KOPT-K1 (cell line): ENCODE measurements around the gene CDH11.

Experiments used
- H3K27ac ChIP-seq: fragments of 200-600 bp; sonication (generic); 2 replicates; pipeline ENCODE4 v1.5.1; 2016; ENCODE audit warnings: antibody characterized with exemption, mild to moderate bottlenecking, low read depth, low read length; ENCODE audit not compliant: poor library complexity, severe bottlenecking
- H3K36me3 ChIP-seq: fragments of 200-600 bp; sonication (generic); 2 replicates; pipeline ENCODE4 v1.5.1; 2017; ENCODE audit warnings: antibody characterized with exemption, mild to moderate bottlenecking, low read length, moderate library complexity; ENCODE audit not compliant: insufficient read depth
- H3K9me3 ChIP-seq: fragments of 200-600 bp; sonication (generic); 2 replicates; pipeline ENCODE4 v1.5.1; 2017; ENCODE audit warnings: antibody characterized with exemption, low read length, mild to moderate bottlenecking; ENCODE audit not compliant: insufficient read depth, poor library complexity, severe bottlenecking

The CDH11 gene

DNA sequence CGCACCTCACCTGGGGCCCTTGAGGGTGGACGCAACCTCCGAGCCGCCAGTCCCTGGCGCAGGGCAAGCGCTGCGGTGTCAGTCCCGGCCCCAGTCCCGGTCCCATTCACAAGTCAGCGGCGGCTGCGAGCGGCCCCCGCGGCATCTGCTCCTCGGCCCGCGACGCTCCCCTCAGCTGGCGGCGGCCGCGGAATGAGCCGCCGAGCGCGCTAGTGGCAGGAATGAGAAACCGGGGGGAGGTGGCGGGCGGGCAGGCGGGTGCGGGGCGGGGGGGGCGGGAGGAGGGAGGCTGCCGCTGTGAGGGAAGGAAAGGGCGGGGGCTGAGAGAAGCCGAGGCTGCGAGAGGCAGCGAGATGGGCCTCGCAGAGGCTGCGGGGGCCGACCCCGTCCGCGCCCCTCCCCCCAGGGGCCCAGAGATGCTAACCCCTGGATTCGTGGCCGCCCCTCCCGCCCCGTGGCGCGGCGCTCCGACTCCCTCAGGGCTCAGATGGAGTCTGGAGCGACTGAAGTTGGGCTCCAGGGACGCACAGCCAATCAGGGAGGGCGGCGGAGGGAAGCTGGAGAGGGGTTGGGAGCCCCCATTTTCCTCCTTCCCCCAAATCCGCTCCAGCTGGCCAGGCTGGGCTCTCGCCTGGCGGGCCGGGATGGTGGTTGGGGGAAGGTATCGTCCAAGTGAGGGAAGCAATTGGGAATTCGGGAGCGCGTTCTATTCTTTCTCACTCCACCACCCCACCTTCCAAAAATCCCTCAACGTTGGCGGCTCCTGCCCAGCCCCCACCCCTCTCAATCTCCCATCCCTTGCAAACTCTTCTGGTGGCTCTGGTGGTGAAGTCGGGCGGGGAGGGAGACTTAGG, at the start of gene CDH11:
Gene CDH11, minus strand, starts transcription at position 194 of the 854 bp plus-strand sequence. CDS start 117,194 bp downstream, outside the sequence.
- Histone ChIP-seq H3K9me3 (no peaks in the 10 kb centered on the region), H3K27ac (no peak within 1 kb of the TSS), H3K36me3 (no peaks in the 10 kb centered on the region)

DNA sequence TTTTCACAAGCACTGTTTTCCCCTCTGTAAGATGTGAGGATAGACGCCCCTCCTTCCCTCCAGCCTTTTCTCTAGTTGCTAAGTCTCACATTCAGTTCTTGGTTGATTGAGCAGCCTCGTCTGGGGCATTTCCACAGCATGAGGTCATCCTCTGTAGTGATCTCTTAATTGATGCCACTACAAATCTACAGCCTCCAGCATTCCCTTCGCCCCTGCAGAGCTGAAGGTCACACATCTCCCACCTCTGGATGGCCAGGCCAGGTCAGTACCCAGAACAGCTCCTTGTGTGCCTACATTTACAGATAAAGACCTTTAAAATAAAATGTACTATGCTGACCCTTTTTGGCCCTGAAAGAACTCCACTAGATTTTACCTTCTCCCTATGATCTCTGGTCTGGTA, 32.5 kb upstream of the CDH11 start:
- H3K27ac ChIP-seq, result no peak overlapping the region
- H3K36me3 ChIP-seq, result no peaks in the 10 kb centered on the region
- H3K9me3 ChIP-seq, result no peaks in the 10 kb centered on the region

GRCh38 chr16:65153365-65154105, 31.7 kb upstream of the CDH11 start:
- Histone ChIP-seq H3K9me3 (no peaks in the 10 kb centered on the region), H3K27ac (no peak overlapping the region)

GRCh38 chr16:65148804-65149203, 26.9 kb upstream of the CDH11 start:
- H3K36me3 ChIP-seq, result no peaks in the 10 kb centered on the region
- H3K27ac ChIP-seq, result no peak overlapping the region
- no peaks in the 10 kb centered on the region for H3K9me3 ChIP-seq

More at GRCh38 chr16:65153365-65154105, 31.7 kb upstream of the CDH11 start:
- no peaks in the 10 kb centered on the region for H3K36me3 ChIP-seq

DNA sequence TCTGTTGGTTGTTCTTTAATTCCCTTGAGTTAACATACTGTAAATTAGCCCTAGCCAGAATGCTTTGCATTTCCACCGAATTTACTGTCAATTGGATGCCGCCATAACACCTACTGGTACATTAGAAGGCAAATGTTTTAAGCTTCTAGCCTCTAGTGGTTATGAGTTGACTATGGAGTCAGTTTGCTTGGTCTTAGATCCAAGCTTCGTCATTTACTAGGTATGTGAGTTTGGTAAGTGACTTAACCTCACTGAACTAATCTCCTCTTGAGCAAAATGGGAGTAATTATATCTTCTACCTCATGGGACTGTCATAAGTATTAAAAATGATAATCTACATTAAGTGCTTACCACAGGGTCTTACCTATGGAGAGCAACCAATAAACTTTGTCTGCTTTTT, 20.4 kb upstream of the CDH11 start:
- no peaks in the 10 kb centered on the region for H3K36me3 ChIP-seq
- no peak overlapping the region for H3K27ac ChIP-seq
- no peaks in the 10 kb centered on the region for H3K9me3 ChIP-seq

DNA sequence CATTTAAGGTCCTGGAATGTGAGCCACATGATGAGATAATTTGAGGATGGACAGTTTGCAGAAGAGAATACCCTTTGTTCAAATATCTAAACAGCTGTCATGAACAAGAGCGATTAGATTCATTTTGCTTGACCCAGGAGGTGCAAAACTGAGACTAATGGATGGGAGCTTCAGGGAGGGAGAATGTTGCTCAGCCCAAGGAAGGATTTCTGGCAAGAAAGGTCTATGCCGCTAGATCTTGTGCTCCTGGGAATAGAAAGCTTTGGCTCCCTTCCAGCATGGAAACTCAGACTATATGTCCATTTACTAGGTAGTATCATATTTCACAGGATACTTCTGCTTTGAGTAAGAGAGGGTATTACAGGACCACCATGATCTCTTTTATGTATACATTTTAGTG, 14.8 kb upstream of the CDH11 start:
- Histone ChIP-seq H3K27ac (no peak overlapping the region), H3K36me3 (no peaks in the 10 kb centered on the region), H3K9me3 (no peaks in the 10 kb centered on the region)

- H3K36me3 ChIP-seq, result no peaks in the 10 kb centered on the region
- no peaks in the 10 kb centered on the region for H3K9me3 ChIP-seq
- no peak overlapping the region for H3K27ac ChIP-seq
Observed at GRCh38 chr16:65126845-65127624, 5.2 kb upstream of the CDH11 start.

DNA sequence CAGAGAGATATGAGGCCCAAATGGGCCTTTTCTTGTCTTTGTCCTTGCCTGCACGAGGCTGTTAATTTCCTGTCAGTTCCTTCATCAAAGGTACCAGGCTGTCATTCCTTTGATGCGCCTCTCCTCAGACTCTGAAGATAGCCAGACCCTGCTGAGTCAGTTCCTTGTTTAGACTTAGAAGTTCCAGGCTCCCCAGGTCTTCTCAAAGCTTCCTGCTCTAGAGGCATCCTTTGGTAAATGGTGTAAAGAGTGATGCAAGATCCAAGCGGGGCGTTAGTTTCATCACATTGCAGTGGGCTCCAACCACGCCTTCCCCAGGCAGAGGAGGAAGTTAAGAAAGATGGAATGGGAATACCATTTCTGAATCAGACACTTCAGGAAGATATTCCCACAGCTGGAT, 4.0 kb upstream of the CDH11 start:
- Histone ChIP-seq H3K27ac (no peak overlapping the region), H3K36me3 (no peaks in the 10 kb centered on the region), H3K9me3 (no peaks in the 10 kb centered on the region)

DNA sequence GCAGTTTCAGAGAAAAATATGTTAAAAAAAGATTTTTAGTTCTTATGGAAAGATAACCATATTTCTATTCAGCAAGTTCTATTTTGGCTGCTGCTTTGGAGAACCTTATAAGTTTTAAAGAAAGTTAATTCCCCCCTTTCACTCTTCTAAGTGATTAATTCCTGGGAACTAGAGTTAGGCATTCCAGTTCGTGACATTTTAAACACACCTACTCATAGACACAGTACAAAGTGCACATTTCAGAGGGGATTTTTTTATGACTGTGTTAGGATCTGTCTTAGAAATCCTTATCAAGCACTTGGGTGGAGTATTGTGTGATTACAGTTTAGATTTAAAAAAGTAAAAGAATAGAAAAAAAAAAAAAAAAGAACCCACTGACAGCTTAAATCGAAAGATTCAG, 3.5 kb upstream of the CDH11 start:
- H3K36me3 ChIP-seq, result no peaks in the 10 kb centered on the region
- no peak overlapping the region for H3K27ac ChIP-seq
- no peaks in the 10 kb centered on the region for H3K9me3 ChIP-seq

DNA sequence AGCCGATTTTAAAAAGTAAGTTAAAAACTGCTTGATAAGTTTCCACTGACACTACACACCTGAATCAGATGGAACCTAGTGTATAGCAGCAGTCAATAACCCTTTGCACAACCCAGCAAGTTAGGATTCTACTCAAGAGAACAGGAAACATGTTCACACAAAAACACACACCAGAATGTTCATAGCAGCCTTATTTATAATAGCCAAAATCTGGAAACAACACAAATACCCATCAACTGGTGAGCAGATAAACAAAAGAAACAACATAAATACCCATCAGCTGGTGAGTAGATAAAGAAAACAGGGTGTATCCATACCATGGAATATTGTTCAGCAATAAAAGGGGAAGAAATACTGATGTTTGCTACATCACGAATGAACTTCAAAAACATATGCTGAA, 2.7 kb upstream of the CDH11 start:
- Histone ChIP-seq H3K9me3 (no peaks in the 10 kb centered on the region), H3K36me3 (no peaks in the 10 kb centered on the region), H3K27ac (no peak overlapping the region)

- Histone ChIP-seq H3K27ac (no peak overlapping the region), H3K36me3 (no peaks in the 10 kb centered on the region), H3K9me3 (no peaks in the 10 kb centered on the region)
Observed at GRCh38 chr16:65124212-65124548, 2.3 kb upstream of the CDH11 start.

- Histone ChIP-seq H3K27ac (no peak overlapping the region), H3K9me3 (no peaks in the 10 kb centered on the region), H3K36me3 (no peaks in the 10 kb centered on the region)
Observed at GRCh38 chr16:65123396-65124211, 1.7 kb upstream of the CDH11 start.

GRCh38 chr16:65122724-65123395, 997 bp upstream of the CDH11 start:
- H3K27ac ChIP-seq, result no peak overlapping the region
- H3K36me3 ChIP-seq, result no peaks in the 10 kb centered on the region
- no peaks in the 10 kb centered on the region for H3K9me3 ChIP-seq
